HG02759 (cell line): ENCODE measurements around the gene VSTM2B.

ENCODE experiments used
- ATAC-seq: cut with Tn5 transposase; IDR thresholded peaks from one replicate; pipeline ENCODE4 v1.9.1; 2021; ENCODE audit warnings: mild to moderate bottlenecking, moderate library complexity; ENCODE audit not compliant: unreplicated experiment

The VSTM2B gene

DNA sequence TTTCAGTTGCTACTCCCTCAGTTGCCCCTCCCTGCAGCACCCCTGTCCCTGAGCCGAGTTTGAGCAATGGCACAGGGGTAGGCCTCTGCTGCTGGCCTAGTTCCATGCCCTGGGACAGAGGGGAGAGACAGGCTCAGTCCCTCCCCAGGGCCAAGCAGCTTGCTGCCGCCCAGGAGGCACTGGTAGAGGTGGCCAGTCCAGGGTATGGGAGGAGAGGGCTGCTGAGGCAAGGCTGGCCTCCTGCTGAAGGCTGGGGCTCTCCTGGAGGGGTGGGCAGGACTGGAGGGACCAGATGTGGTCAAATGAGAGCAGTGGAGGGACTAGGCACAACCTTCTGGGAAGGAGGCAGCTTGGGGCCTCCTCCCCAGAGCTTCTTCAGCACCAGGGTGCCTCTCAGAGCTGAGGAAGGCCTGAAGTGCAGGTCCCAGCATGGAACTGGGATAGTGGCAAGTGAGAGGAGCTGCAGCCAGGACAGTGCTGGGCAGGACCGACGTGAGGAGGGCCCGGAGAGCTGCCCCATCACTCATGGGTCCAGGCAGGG, 29.8 kb upstream of the VSTM2B start:
- no peak for ATAC-seq

- no peak for ATAC-seq
These were observed 28.6 kb upstream of the VSTM2B start for GRCh38 chr19:29497241-29497640.

- ATAC-seq: no peak
These were observed 27.9 kb upstream of the VSTM2B start for GRCh38 chr19:29497686-29498436.

- no peak for ATAC-seq
These were observed 26.4 kb upstream of the VSTM2B start for GRCh38 chr19:29499261-29499920.

GRCh38 chr19:29499921-29500590, 25.7 kb upstream of the VSTM2B start:
- no peak for ATAC-seq

GRCh38 chr19:29501816-29502580, 23.8 kb upstream of the VSTM2B start:
- ATAC-seq: no peak

GRCh38 chr19:29502581-29502850, 23.3 kb upstream of the VSTM2B start:
- no peak for ATAC-seq

DNA sequence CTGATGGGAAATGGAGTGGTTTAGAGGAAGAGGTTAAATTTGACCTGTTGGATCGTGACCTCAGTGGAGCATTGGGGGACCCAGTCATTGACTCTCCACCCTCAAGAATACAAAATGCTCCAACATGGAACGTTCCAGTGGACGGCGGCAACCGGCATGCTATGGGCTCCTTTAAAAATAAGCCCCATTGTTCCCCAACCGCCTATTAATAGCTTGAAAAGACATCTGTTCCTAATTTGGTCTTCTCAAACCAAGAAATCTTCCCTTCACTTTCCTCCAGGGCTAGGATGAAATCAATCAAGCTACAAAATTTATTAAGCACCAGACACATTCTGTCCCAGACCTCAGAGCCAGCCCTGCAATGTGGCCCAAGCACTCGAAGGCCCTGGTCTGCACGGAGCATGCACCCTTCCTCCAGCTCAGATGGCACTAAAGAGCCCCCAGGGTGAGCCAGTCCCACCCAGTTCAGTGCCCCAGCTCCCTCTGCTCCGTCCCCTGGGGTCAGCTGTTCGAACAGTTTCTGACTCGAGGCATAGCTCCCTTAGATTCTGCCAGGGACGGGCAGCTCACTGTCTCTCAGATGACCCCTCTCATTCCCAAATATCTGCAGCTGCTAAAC, 22.5 kb upstream of the VSTM2B start:
- no peak for ATAC-seq

DNA sequence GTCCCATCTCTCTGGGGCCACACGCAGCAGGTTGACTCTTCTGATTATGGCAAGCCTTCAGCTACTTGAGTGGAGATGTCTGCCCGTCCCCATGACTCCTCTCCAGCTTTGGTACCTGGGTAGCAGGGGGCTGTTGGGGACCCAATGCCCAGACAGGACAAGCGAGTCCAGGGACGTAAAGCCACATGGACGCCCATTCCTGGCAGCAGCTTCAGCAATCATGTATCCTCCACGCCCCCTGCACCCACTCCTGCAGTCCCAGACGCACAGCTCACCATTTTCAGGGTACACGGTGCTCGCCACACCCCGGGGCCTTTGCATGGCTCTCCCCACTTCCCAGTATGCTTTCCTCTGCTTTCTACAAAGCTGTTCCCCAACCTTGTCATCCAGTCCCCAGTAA, 22.0 kb upstream of the VSTM2B start:
- ATAC-seq: no peak

DNA sequence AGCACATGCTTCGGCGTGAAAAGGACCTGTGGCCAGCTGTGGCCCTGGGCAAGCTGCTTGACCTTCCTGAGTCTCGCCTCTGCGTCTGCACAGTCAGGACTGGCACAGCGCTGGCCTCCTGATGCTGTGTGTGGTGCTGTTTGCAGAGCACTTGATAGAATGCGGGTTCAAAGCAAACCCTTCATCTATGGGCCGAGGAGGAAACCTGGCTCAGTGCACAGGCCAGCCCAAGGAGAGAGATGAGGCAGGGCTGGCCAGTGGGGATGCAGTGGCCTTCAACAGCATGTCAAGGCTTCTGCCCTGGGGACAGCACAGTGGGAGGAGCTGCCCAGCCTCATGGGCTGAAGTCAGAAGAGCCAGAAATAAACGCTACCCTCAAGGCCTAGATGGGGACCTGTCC, 21.3 kb upstream of the VSTM2B start:
- no peak for ATAC-seq

DNA sequence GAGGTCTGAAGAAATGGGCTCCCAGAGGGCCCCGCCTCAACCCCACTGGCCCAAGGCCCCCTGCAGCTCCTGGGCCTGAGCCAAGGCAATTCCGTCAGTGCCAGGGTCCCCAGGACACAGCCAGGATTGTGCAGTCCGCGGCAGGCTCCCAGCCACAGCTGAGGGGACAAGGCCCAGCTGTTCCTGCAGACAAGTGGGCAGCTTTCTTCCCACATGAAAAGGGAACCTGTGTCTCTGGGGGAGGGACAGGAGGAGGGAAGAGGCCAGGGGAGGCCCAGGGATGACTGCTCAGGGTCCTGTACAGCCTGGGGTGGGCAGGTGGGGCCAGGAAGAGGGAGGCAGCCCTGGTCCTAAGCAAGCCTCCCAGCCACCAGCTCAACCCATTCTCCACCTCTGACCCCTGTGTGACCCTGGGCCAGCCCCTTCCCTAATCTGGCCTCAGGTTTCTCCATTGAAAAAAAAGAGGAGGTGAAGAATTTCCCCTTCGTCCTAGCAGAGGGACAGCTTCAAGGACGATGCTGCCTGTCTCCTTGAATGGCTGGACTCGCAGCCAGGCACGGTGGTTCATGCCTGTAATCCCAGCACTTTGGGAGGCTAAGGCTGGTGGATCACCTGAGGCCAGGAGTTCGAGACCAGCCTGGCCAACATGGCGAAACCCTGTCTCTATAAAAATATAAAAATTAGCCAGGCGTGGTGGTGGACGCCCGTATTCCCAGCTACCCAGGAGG, 20.5 kb upstream of the VSTM2B start:
- ATAC-seq: no peak

GRCh38 chr19:29506619-29506911, 19.2 kb upstream of the VSTM2B start:
- ATAC-seq: no peak

DNA sequence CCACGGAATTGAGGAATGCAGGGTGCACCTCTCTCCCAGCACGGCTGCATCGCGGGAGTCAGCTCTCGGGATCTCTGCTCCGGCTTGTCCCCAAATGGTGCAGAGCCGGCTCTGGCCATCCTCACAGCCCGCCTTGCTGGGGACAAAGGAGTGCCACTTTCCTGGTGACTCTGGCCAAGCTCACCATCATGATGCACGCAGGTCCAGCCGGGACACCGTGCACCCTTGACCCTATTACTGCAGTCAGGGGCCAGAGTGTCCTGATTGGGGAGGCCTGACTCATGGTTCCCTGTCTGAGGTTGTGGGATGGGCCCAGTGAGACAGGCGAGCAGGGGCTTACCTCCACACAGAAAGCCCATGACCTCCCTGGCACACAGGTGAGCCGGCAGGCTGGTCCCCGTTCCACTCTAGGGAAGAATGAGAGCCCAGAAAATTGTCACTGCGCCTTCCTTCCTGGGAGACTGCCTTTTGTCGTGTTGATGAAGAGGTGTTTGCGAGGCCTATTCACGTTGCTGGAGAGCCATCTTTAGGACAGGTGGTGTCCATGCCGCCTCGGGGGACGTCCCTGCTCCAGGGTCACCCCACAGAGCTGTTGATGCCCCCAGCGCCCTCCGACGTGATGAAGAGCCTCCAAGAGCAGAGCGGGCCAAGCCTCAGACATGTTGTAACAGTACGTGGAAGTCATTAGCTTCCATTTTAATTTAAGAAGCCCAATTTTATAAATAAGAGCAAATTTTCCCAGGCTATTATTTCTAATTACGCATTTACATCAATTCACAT, 18.5 kb upstream of the VSTM2B start:
- ATAC-seq: no peak

- ATAC-seq: no peak
These were observed 17.6 kb upstream of the VSTM2B start for GRCh38 chr19:29508181-29508580.

GRCh38 chr19:29509456-29509855, 16.3 kb upstream of the VSTM2B start:
- no peak for ATAC-seq

- ATAC-seq: no peak
These were observed 15.0 kb upstream of the VSTM2B start for GRCh38 chr19:29510701-29511265.

- no peak for ATAC-seq
These were observed 14.0 kb upstream of the VSTM2B start for GRCh38 chr19:29511768-29512167.

GRCh38 chr19:29512748-29513147, 13.0 kb upstream of the VSTM2B start:
- no peak for ATAC-seq

DNA sequence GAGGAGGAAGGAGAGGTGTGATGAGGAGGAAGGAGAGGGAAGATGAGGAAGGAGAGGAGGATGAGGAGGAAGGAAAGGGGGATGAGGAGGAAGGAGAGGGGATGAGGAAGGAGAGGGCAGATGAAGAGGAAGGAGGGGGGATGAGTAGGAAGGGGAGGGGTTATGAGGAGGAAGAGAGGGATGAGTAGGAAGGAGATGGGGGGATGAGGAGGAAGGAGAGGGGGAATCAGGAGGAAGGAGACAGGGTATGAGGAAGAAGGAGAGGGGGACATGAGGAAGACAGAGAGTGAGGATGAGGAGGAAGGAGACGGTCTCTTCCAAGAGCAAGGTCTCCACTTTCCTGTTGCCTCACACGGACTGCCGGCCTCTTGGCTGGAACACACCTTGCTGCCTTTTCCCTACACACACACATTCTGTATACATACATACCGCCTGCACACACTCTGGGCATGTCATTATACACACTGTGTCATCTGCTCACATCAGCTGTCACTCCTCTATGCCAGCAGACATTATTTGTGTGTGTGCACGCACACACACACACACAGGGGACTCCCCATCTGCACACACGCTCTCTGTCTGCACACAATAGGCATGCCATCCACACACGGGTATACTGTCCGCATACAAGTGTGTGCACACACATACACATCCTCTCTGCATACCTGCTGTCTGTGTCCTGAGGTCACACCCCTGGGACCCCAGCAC, 11.1 kb upstream of the VSTM2B start:
- no peak for ATAC-seq
